Ishikawa (cell line): ENCODE results near the gene RAB17.

Experiments
- CEBPB ChIP-seq: IDR thresholded peaks from 2 replicates; pipeline ENCODE4 v1.6.1; 2012
- CREB1 ChIP-seq: IDR thresholded peaks from 2 replicates; pipeline ENCODE4 v1.6.1; 2012; ENCODE audit warnings: low read depth
- EGR1 ChIP-seq: IDR thresholded peaks from 2 replicates; pipeline ENCODE4 v1.6.1; 2012
- EP300 ChIP-seq: IDR thresholded peaks from 2 replicates; pipeline ENCODE4 v1.6.1; 2012; ENCODE audit warnings: borderline replicate concordance
- FOXM1 ChIP-seq: IDR thresholded peaks from 2 replicates; pipeline ENCODE4 v1.6.1; 2012; ENCODE audit warnings: low read depth, borderline replicate concordance
- NFIC ChIP-seq: IDR thresholded peaks from 2 replicates; pipeline ENCODE4 v1.6.1; 2012
- RAD21 ChIP-seq: IDR thresholded peaks from 2 replicates; pipeline ENCODE4 v1.6.1; 2012; ENCODE audit warnings: low read depth
- TAF1 ChIP-seq: IDR thresholded peaks from 2 replicates; pipeline ENCODE4 v1.6.1; 2012; ENCODE audit warnings: low read depth, mild to moderate bottlenecking
- TCF12 ChIP-seq: IDR thresholded peaks from 2 replicates; pipeline ENCODE4 v1.6.1; 2012; ENCODE audit warnings: low read depth
- TEAD4 ChIP-seq: IDR thresholded peaks from 2 replicates; pipeline ENCODE4 v1.6.1; 2012
- YY1 ChIP-seq: IDR thresholded peaks from 2 replicates; pipeline ENCODE4 v1.6.1; 2012; ENCODE audit warnings: low read depth
- ZBTB7A ChIP-seq: IDR thresholded peaks from 2 replicates; pipeline ENCODE4 v1.6.1; 2012; ENCODE audit warnings: low read depth
- TF ChIP-seq, protein P1 (sequence below): IDR thresholded peaks from 2 replicates; pipeline ENCODE4 v1.6.1; 2012
- TF ChIP-seq, protein P2 (sequence below): IDR thresholded peaks from 2 replicates; pipeline ENCODE4 v1.6.1; 2012; ENCODE audit warnings: low read depth, mild to moderate bottlenecking
- TF ChIP-seq, protein P3 (sequence below): IDR thresholded peaks from 2 replicates; pipeline ENCODE4 v1.6.1; 2012

RAB17 gene

DNA sequence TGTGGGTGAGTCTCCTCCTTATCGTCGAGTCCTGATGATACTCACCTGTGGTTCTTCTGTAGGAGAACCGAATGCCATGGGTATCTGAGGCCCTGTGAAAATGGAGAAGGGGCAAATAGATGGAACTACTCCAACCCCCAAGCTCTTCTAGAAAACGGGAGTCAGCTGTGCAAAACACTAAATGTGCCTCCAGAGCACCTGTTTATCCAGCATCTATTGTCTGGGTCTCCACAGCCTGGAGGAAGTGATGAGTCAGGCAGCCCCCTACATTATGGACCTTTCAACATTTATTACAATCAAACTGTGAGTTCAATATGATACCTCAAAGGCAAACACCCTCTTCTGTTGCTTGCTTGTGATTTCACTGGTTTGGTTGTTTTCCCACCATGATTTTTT lies 27.1 kb upstream of the RAB17 start:
- no peak for TF ChIP-seq YY1
- TF ChIP-seq TCF12: no peak

DNA sequence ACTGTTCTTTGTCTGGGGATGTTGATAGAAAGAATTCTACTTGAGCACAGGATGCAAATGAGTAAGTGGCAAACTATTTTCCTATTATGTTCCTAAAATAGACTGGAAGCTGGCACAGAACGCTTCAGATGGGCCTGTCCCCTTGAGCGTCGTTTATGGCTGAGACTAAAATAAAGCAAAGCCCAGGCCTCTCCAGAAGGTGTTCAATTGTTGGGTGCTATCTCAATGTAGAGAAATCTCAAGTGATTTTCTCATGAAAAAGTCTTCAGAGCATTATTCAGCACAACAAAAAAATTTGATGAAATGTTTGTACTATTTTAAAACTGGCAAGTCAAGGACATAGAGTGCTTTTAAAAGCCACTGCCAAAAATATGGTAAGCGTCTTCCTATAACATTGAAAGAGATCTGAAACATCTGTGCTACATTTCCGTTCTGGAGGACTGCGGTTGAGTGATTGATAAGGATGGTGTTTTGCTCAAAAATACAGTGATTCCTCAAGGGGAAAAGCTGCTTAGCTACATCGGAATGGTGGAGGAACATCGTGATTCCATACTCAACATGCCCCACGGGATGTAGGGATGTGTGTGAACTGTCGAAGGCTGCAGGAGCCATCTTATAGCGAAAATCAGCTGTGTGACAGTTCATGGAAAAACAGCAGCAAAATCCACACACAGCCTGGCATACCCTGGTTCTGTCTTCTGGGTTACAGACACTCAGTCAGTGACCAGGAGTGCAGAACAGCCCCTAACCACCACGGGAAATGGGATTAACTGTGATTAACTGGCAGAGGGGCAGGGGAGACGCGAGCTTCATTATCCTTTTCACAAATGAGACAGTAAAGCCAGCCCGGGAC lies 26.4 kb upstream of the RAB17 start:
- no peak for TF ChIP-seq TEAD4

DNA sequence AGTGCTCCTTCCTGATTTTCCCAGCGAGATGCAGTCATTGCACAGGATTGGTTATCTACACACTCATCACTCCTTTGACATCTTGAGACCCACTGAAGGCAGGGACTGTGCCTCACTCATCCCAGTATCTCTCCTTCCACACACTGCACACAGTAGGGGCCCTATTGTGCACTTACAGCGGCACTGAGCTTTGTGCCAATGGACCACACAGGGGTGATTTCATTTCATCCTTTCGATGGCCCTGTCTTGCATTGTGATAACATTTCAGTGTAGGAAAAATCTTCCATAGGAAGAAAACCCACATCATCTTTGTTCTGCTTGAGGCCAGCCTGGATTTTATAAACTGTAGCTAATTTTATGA lies 25.8 kb upstream of the RAB17 start:
- no peak for TF ChIP-seq CEBPB
- no peak for TF ChIP-seq YY1
- no peak for TF ChIP-seq CREB1
- TF ChIP-seq ZBTB7A: no peak
- no peak for TF ChIP-seq NFIC
- TF ChIP-seq TCF12: no peak
- TF ChIP-seq EGR1: no peak

DNA sequence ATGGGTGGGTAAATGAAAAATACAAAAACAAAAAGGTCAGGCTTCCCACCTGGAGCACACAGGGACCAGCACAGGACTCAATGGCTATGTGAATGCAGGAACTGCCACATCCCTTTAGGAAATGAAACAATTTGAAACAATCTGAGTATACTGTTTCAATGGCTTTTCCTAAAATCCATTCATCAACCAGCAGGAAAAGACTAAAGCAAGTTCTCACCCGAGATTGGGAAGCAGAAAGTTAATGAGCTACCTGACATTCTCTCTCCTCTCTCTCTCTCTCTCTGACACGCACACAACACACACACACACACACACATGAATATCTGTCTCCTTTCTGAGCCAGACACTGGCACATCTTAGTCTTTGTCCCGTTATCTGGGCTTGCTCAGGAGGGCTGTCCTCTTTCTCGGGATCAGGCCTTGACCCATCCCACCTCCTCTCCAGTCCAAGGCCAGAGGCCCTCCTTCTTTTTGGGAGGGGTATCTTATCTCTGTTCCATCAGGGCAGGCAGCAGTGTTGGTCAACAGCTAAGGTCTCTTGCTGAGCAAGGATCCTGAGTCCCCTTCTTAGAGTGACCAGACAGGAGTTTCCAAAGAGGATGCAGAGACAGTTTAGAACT lies 25.2 kb upstream of the RAB17 start:
- TF ChIP-seq ZBTB7A: no peak
- TF ChIP-seq TEAD4: no peak
- no peak for TF ChIP-seq YY1
- TF ChIP-seq, protein P1, sequence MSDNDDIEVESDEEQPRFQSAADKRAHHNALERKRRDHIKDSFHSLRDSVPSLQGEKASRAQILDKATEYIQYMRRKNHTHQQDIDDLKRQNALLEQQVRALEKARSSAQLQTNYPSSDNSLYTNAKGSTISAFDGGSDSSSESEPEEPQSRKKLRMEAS: no peak
- TF ChIP-seq, protein P2, sequence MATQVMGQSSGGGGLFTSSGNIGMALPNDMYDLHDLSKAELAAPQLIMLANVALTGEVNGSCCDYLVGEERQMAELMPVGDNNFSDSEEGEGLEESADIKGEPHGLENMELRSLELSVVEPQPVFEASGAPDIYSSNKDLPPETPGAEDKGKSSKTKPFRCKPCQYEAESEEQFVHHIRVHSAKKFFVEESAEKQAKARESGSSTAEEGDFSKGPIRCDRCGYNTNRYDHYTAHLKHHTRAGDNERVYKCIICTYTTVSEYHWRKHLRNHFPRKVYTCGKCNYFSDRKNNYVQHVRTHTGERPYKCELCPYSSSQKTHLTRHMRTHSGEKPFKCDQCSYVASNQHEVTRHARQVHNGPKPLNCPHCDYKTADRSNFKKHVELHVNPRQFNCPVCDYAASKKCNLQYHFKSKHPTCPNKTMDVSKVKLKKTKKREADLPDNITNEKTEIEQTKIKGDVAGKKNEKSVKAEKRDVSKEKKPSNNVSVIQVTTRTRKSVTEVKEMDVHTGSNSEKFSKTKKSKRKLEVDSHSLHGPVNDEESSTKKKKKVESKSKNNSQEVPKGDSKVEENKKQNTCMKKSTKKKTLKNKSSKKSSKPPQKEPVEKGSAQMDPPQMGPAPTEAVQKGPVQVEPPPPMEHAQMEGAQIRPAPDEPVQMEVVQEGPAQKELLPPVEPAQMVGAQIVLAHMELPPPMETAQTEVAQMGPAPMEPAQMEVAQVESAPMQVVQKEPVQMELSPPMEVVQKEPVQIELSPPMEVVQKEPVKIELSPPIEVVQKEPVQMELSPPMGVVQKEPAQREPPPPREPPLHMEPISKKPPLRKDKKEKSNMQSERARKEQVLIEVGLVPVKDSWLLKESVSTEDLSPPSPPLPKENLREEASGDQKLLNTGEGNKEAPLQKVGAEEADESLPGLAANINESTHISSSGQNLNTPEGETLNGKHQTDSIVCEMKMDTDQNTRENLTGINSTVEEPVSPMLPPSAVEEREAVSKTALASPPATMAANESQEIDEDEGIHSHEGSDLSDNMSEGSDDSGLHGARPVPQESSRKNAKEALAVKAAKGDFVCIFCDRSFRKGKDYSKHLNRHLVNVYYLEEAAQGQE: no peak
- TF ChIP-seq EGR1: no peak
- no peak for TF ChIP-seq FOXM1
- TF ChIP-seq RAD21: no peak
- TF ChIP-seq, protein P3, sequence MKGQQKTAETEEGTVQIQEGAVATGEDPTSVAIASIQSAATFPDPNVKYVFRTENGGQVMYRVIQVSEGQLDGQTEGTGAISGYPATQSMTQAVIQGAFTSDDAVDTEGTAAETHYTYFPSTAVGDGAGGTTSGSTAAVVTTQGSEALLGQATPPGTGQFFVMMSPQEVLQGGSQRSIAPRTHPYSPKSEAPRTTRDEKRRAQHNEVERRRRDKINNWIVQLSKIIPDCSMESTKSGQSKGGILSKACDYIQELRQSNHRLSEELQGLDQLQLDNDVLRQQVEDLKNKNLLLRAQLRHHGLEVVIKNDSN: no peak
- no peak for TF ChIP-seq EP300
- no peak for TF ChIP-seq CREB1
- no peak for TF ChIP-seq CEBPB
- no peak for TF ChIP-seq TCF12
- no peak for TF ChIP-seq NFIC
- no peak for TF ChIP-seq TAF1

DNA sequence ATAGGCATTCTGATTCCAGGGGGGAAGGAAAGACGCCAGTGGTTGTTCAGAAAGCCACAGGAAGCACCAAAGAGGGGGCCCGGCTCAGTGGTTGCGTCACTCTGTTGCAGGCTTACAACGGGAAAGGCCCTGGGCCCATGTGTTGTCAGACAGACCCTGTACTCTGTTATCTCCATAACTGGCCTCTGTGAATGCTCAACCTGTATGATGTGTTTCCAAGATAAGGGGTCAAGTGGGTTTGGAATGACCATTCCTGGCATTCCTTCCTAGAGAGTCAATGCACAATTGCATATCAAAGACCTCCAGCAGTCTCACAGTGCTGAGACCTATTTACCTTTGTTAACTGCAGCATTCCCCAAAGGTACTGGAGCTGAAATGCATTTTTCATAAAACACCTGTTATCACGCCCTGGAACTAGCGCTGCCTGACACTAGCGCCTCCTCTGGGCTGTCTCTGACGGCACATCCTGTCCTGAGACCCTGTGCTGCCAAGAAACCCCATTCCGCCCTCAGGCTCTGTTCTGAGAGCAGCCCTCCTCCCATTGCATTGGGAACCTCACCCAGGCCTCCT lies 23.7 kb upstream of the RAB17 start:
- TF ChIP-seq EGR1 (no peak), RAD21 (peak; percentile 45), TCF12 (peak; percentile 89), CEBPB (peak; percentile 79), TAF1 (no peak), EP300 (peak; percentile 92), NFIC (peak; percentile 67), ZBTB7A (no peak), TEAD4 (peak; percentile 91), CREB1 (no peak), YY1 (no peak), FOXM1 (peak; percentile 64; the same call in 1 of the 2 replicates)
- TF ChIP-seq, protein P1: no peak
- TF ChIP-seq, protein P3: no peak
- TF ChIP-seq, protein P2: no peak

DNA sequence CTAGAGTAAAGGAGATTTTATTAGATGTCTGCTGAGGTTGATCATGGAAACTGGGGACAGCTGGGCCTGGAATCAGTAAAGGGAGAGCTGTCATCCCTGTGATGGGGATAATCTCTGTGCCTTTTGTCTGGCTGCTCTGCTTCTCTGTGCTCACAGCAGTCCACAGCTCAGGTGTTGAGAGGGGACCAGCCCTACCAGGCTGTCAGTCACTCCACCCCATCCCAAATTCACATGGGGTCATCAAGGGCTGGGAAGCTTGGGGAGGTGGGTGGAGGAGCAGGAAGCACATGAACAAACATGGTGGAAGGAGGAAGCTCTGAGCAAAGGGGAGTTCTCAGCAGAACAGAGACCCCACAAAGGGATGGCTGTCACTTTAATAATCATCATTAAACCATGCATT lies 23.1 kb upstream of the RAB17 start:
- no peak for TF ChIP-seq ZBTB7A
- TF ChIP-seq, protein P2: no peak
- no peak for TF ChIP-seq TEAD4
- no peak for TF ChIP-seq TAF1
- TF ChIP-seq NFIC: no peak
- TF ChIP-seq CREB1: no peak
- TF ChIP-seq FOXM1: no peak
- TF ChIP-seq RAD21: no peak
- TF ChIP-seq, protein P1: no peak
- TF ChIP-seq EP300: no peak
- no peak for TF ChIP-seq YY1
- TF ChIP-seq, protein P3: no peak
- no peak for TF ChIP-seq TCF12
- no peak for TF ChIP-seq CEBPB
- TF ChIP-seq EGR1: no peak
